Prostate gland (tissue), 2 donors: ENCODE results near the gene MET. TPM values are rescaled to one million over a fixed set of nuclear protein-coding genes. Genes with fewer than 3 reads are reported as not detected.
"Not testable (repeated sequence)": the region's sequence is repeated elsewhere in the genome, so short reads cannot be mapped to it uniquely, and the experiment has no call there.

Experiments used
- DNase-seq: peaks from one replicate; pipeline ENCODE4 v3.0.0-alpha.2; 2019; ENCODE audit warnings: low spot score
- H3K27ac ChIP-seq, 2 donors: fragments of 200-600 bp; sonication (generic); 2 replicates each; pipeline ENCODE4 v1.5.1; 2017 to 2019
- H3K27me3 ChIP-seq: fragments of 200-600 bp; sonication (generic); replicated peaks from 2 replicates; pipeline ENCODE4 v1.5.1; 2019; ENCODE audit not compliant: insufficient read depth
- H3K36me3 ChIP-seq, 2 donors: fragments of 200-600 bp; sonication (generic); 1 replicate in 1 of 2; 2 replicates in 1 of 2; pipeline versions ENCODE4 v1.5.1 to v1.8.1; 2017 to 2019
- H3K4me1 ChIP-seq: fragments of 200-600 bp; sonication (generic); replicated peaks from 2 replicates; pipeline ENCODE4 v1.5.1; 2019
- H3K4me3 ChIP-seq, 2 donors: fragments of 200-600 bp; sonication (generic); 2 replicates each; pipeline ENCODE4 v1.5.1; 2017 to 2019
- H3K9me3 ChIP-seq: fragments of 200-600 bp; sonication (generic); 2 replicates; pipeline ENCODE4 v1.5.1; 2017
- POLR2A ChIP-seq: fragments of 450-650 bp; IDR thresholded peaks from one replicate; pipeline ENCODE4 v1.6.1; 2016; ENCODE audit warnings: antibody characterized with exemption, mild to moderate bottlenecking
- POLR2AphosphoS5 ChIP-seq: sonication (generic); formaldehyde crosslinking; IDR thresholded peaks from one replicate; pipeline ENCODE4 v1.6.1; 2017; ENCODE audit warnings: antibody characterized with exemption
- WGBS: methylation state at CpG from one replicate; pipeline ENCODE4 v1.1.5; 2018; 5-methylcytosine and 5-hydroxymethylcytosine counted together
- intact Hi-C: fragments of 100-400 bp; cut with DNase I; formaldehyde crosslinking; loops from one replicate; pipeline ENCODE4 v1.14.2; 2022
- total RNA-seq, 2 donors: library from RNA; depleted of rRNA; stranded (reverse); fragments of >200 nt; gene quantifications; one replicate each; pipeline ENCODE4 v1.1.0, GENCODE V29; 2016
- TF ChIP-seq, protein P1 (sequence below), 4 experiments: fragments of 200-600 bp in 2 of 4; fragments of 450-650 bp in 2 of 4; sonication (generic) in 2 of 4; IDR thresholded peaks; 1 replicate in 3 of 4; 2 replicates in 1 of 4; pipeline ENCODE4 v1.5.1; 2016 to 2019; ENCODE audit warnings: antibody characterized with exemption in 4 of 4, mild to moderate bottlenecking in 2 of 4, moderate library complexity in 2 of 4

Gene MET
- total RNA-seq, 2 donors from 2014 or later = 14.2 to 17.0 TPM

DNA sequence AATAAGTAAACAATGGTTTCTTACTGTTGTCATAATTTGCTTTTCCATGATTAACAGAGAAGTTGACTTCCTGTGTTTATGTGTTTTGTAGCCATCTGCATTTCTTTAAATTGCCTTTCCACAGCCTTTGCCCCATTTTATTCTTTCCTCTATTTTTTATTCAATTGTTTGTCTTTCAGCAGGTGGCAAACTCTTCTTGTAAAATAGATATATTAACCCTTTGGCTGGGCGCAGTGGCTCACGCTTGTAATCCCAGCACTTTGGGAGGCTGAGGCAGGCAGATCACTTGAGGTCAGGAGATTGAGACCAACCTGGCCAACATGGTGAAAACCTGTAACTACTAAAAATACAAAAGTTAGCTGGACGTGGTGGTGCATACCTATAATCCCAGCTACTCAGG is 139.8 kb downstream of the MET start:
- no peaks in the 10 kb centered on the region for H3K9me3 ChIP-seq
- no peaks in the 10 kb centered on the region for H3K4me1 ChIP-seq
- no peaks in the 10 kb centered on the region for H3K27me3 ChIP-seq
- H3K4me3 ChIP-seq = no peak overlapping the region
- no peaks in the 10 kb centered on the region for H3K36me3 ChIP-seq
- DNase-seq = no peak
- intact Hi-C loops = no loop called here
- TF ChIP-seq, protein P1, sequence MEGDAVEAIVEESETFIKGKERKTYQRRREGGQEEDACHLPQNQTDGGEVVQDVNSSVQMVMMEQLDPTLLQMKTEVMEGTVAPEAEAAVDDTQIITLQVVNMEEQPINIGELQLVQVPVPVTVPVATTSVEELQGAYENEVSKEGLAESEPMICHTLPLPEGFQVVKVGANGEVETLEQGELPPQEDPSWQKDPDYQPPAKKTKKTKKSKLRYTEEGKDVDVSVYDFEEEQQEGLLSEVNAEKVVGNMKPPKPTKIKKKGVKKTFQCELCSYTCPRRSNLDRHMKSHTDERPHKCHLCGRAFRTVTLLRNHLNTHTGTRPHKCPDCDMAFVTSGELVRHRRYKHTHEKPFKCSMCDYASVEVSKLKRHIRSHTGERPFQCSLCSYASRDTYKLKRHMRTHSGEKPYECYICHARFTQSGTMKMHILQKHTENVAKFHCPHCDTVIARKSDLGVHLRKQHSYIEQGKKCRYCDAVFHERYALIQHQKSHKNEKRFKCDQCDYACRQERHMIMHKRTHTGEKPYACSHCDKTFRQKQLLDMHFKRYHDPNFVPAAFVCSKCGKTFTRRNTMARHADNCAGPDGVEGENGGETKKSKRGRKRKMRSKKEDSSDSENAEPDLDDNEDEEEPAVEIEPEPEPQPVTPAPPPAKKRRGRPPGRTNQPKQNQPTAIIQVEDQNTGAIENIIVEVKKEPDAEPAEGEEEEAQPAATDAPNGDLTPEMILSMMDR (IDR thresholded peaks at IDR 0.05) = no peak
- TF ChIP-seq POLR2AphosphoS5 (no peak), POLR2A (no peak)
- H3K27ac ChIP-seq = no peak overlapping the region
- 88% methylated on average over 3 of the region's 3 CpGs for WGBS

- Histone ChIP-seq H3K9me3 (no peaks in the 10 kb centered on the region), H3K4me1 (no peaks in the 10 kb centered on the region), H3K36me3 (no peaks in the 10 kb centered on the region), H3K4me3 (no peak overlapping the region), H3K27ac (no peak overlapping the region), H3K27me3 (no peaks in the 10 kb centered on the region)
- intact Hi-C loops = no loop called here
- DNase-seq = no peak
- TF ChIP-seq, protein P1 (IDR thresholded peaks at IDR 0.05) = no peak
- no peak for TF ChIP-seq POLR2A
- no peak for TF ChIP-seq POLR2AphosphoS5
- WGBS = 75% methylated on average over 2 of the region's 2 CpGs
These were observed 140.9 kb downstream of the MET start for GRCh38 chr7:116812860-116813259.

DNA sequence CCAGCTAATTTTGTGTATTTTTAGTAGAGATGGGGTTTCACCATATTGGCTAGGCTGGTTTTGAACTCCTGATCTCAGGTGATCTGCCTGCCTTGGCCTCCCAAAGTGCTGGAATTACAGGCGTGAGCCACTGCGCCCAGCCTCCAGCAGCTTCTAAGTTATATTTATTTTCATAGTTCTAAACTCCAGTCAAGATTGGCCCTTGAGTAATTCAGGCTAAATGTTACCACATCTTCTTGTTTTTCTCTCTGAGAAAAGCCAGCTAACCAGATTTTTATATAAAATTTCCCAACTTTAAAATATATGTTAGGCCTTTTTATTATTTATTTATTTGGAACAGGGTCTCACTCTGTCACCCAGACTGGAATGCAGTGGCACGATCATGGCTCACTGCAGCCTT is 141.4 kb downstream of the MET start:
- H3K27me3 ChIP-seq, H3K36me3 ChIP-seq, H3K4me1 ChIP-seq, intact Hi-C loops, DNase-seq, H3K4me3 ChIP-seq, H3K9me3 ChIP-seq, H3K27ac ChIP-seq: not testable (repeated sequence)
- 94% methylated on average over 3 of the region's 3 CpGs for WGBS

- Histone ChIP-seq H3K4me3 (no peak overlapping the region), H3K27ac (no peak overlapping the region), H3K36me3 (no peaks in the 10 kb centered on the region), H3K27me3 (no peaks in the 10 kb centered on the region), H3K9me3 (no peaks in the 10 kb centered on the region), H3K4me1 (no peaks in the 10 kb centered on the region)
- 77% methylated on average over 3 of the region's 3 CpGs for WGBS
- TF ChIP-seq POLR2AphosphoS5 (no peak), POLR2A (no peak)
- TF ChIP-seq, protein P1 (IDR thresholded peaks at IDR 0.05) = no peak
- no peak for DNase-seq
- intact Hi-C loops = no loop called here
These were observed 143.0 kb downstream of the MET start for GRCh38 chr7:116815041-116815440.

- intact Hi-C loops = no loop called here
These were observed 148.2 kb downstream of the MET start for GRCh38 chr7:116820149-116820548.

DNA sequence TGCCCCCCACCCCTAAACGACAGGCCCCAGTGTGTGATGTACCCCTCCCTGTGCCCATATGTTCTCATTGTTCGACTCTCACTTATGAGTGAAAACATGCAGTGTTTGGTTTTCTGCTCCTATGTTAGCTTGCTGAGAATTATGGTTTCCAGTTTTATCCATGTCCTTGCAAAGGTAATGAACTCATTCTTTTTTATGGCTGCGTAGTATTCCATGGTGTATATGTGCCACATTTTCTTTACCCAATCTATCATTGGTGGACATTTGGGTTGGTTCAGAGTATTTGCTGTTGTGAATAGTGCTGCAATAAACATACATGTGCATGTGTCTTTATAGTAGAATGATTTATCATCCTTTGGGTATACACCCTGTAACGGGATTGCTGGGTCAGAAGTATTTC is 149.7 kb downstream of the MET start:
- intact Hi-C loops = not testable (repeated sequence)
- 95% methylated on average over 4 of the region's 4 CpGs for WGBS

More at GRCh38 chr7:116820149-116820548, 148.2 kb downstream of the MET start:
- no peaks in the 10 kb centered on the region for H3K9me3 ChIP-seq
- H3K27ac ChIP-seq = no peak overlapping the region
- H3K36me3 ChIP-seq = no peaks in the 10 kb centered on the region
- no peak for TF ChIP-seq POLR2A
- TF ChIP-seq, protein P1 (IDR thresholded peaks at IDR 0.05) = no peak
- TF ChIP-seq POLR2AphosphoS5 = no peak
- H3K27me3 ChIP-seq = no peaks in the 10 kb centered on the region
- no peaks in the 10 kb centered on the region for H3K4me1 ChIP-seq
- WGBS = 95% methylated on average over 3 of the region's 3 CpGs
- DNase-seq = no peak
- H3K4me3 ChIP-seq = no peak overlapping the region

More for the DNA sequence above, 149.7 kb downstream of the MET start:
- DNase-seq, H3K4me3 ChIP-seq, H3K36me3 ChIP-seq, H3K27ac ChIP-seq, H3K4me1 ChIP-seq, H3K9me3 ChIP-seq, H3K27me3 ChIP-seq: not testable (repeated sequence)
